ENCODE data around the gene SLC26A3.

- TF ChIP-seq CTCF (IDR thresholded peaks at IDR 0.05) (no peak), POLR2A (IDR thresholded peaks at IDR 0.05) (no peak)
These were observed 20.6 kb downstream of the SLC26A3 start for GRCh38 chr7:107782374-107782773.

Data from testis (tissue), 2 donors.